Brain microvascular endothelial cell (primary cell): ENCODE measurements around the gene JUN.

Experiments used
- DNase-seq: peaks from one replicate; pipeline ENCODE4 v3.0.0-alpha.2; 2020
- H3K27ac ChIP-seq: fragments of 250-450 bp; sonication (Bioruptor Pico); 2 replicates; pipeline ENCODE4 v1.5.1; 2020; ENCODE audit warnings: mild to moderate bottlenecking, moderate library complexity
- H3K27me3 ChIP-seq: fragments of 250-450 bp; sonication (Bioruptor Pico); replicated peaks from 2 replicates; pipeline ENCODE4 v1.5.1; 2020; ENCODE audit warnings: mild to moderate bottlenecking
- H3K36me3 ChIP-seq: fragments of 250-450 bp; sonication (Bioruptor Pico); replicated peaks from 2 replicates; pipeline ENCODE4 v1.5.1; 2020; ENCODE audit warnings: mild to moderate bottlenecking
- H3K4me3 ChIP-seq: 2 replicates; pipeline ENCODE4 v1.5.1; 2011; ENCODE audit warnings: low read depth, mild to moderate bottlenecking, control low read depth, low read length, moderate library complexity
- CTCF ChIP-seq: IDR thresholded peaks from 2 replicates; pipeline ENCODE4 v1.5.1; 2011; ENCODE audit warnings: low read depth, mild to moderate bottlenecking, moderate library complexity, low read length, control low read depth, inconsistent platforms; ENCODE audit errors: missing control alignments
- in situ Hi-C: cut with HindIII; loops from 2 replicates; pipeline ENCODE4 v1.10.0; 2017; ENCODE audit warnings: low sequenced_read_pairs, low pct_ligation_motif_present

Gene JUN

GRCh38 chr1:58783993-58784757 is at the start of gene JUN:
Gene JUN, minus strand, starts transcription at chr1:58784047. Its CDS starts 977 bp downstream, at chr1:58783070.
- Histone ChIP-seq H3K27me3 (no peaks in the 10 kb centered on the region), H3K4me3 (peak within 1 kb of the TSS; percentile 96), H3K36me3 (peaks cover 16% of the 10 kb centered on the region), H3K27ac (peak within 1 kb of the TSS; percentile 95)
- in situ Hi-C loops = no loop called here
- TF ChIP-seq CTCF = no peak
- DNase-seq = peak; percentile 100

GRCh38 chr1:58833166-58833565 is 49.3 kb upstream of the JUN start:
- H3K36me3 ChIP-seq = no peaks in the 10 kb centered on the region

DNA sequence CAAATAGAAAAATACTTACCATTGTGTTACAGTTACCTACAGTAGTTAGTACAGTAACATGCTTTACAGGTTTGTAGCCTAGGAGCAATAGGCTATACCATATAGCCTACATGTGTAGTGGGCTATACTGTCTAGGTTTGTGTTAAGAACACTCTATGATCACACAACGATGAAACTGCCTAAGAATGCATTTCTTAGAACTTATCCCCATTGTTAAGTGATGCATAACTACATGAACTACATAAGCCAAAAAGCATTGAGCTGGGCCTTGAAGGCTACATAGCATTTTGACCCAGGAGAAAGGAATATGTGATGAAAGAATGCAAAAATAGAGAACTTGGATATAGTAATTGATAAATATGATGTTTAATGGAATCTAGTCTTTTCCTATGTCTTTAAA is 46.4 kb upstream of the JUN start:
- in situ Hi-C loops = no loop called here
- Histone ChIP-seq H3K4me3 (no peak overlapping the region), H3K27me3 (no peaks in the 10 kb centered on the region), H3K27ac (no peak overlapping the region), H3K36me3 (no peaks in the 10 kb centered on the region)
- TF ChIP-seq CTCF = no peak
- no peak for DNase-seq

More at GRCh38 chr1:58833166-58833565, 49.3 kb upstream of the JUN start:
- Histone ChIP-seq H3K27me3 (no peaks in the 10 kb centered on the region), H3K27ac (no peak overlapping the region), H3K4me3 (no peak overlapping the region)
- no peak for DNase-seq
- in situ Hi-C loops = no loop called here
- TF ChIP-seq CTCF = no peak

DNA sequence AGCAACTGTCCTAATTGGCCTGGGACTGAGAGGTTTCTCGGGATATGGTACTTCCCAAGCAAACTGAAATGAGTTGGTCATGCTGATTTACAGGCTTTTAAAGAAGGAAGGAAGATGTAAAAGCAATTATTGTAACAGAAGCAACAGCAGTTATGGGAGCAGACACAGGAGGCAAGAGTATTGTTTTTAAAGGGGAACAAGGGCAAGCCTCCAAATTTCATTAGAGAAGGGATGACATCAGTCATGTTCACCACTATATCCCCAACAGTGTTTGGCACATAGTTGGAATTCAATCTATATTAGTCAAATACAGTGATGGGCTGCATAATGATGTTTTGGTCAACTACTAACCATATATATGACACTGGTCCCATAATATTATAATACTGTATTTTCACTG is 46.0 kb upstream of the JUN start:
- Histone ChIP-seq H3K27ac (no peak overlapping the region), H3K36me3 (no peaks in the 10 kb centered on the region), H3K4me3 (no peak overlapping the region), H3K27me3 (no peaks in the 10 kb centered on the region)
- TF ChIP-seq CTCF = no peak
- in situ Hi-C loops = no loop called here
- no peak for DNase-seq

DNA sequence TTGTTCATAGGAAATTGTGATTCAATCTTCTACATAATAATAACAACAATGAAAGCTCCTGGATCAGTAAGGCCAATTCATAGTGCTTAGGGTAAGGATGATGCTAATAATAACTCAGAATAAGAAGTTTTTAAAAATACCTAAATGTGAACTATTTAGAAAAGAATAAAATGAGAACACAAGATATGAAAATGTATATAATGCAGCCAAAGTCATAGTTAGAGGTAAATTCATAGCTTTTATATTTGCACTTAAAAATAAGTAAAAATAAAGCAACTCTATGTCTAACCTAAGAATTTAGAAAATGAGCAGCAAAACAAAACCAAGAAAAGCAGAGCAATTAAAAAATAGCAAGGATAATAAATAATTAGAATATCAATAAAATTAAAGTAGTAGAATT is 43.5 kb upstream of the JUN start:
- no peak overlapping the region for H3K27ac ChIP-seq
- in situ Hi-C loops = no loop called here

More for the DNA sequence above, 43.5 kb upstream of the JUN start:
- Histone ChIP-seq H3K36me3 (no peaks in the 10 kb centered on the region), H3K27me3 (no peaks in the 10 kb centered on the region), H3K4me3 (no peak overlapping the region)
- TF ChIP-seq CTCF = no peak
- DNase-seq = no peak
